Fibroblast of skin of abdomen (primary cell): ENCODE results near the gene DDX4.
"Not testable (repeated sequence)": the region's sequence is repeated elsewhere in the genome, so short reads cannot be mapped to it uniquely, and the experiment has no call there.

Experiments
- DNase-seq: peaks from one replicate; pipeline ENCODE4 v3.0.0-alpha.2; 2013

DDX4 gene

GRCh38 chr5:55724281-55724680, 13.6 kb upstream of the DDX4 start:
- peak; percentile 2 for DNase-seq

- DNase-seq, result no peak
These were observed 6.0 kb upstream of the DDX4 start for GRCh38 chr5:55731848-55732247.

- no peak for DNase-seq
These were observed 5.3 kb upstream of the DDX4 start for GRCh38 chr5:55732585-55732984.

- DNase-seq, result no peak
These were observed 3.2 kb upstream of the DDX4 start for GRCh38 chr5:55734658-55735057.

GRCh38 chr5:55742778-55743177, 4.9 kb downstream of the DDX4 start:
- no peak for DNase-seq

GRCh38 chr5:55747778-55748318, 10.0 kb downstream of the DDX4 start:
- no peak for DNase-seq

GRCh38 chr5:55749387-55749786, 11.5 kb downstream of the DDX4 start:
- DNase-seq, result no peak

- DNase-seq, result no peak
These were observed 12.2 kb downstream of the DDX4 start for GRCh38 chr5:55750063-55750462.

- no peak for DNase-seq
These were observed 12.6 kb downstream of the DDX4 start for GRCh38 chr5:55750499-55750898.

- DNase-seq, result no peak
These were observed 20.4 kb downstream of the DDX4 start for GRCh38 chr5:55758231-55758630.

- DNase-seq, result no peak
These were observed 20.9 kb downstream of the DDX4 start for GRCh38 chr5:55758714-55759113.

- DNase-seq, result not testable (repeated sequence)
These were observed 23.9 kb downstream of the DDX4 start for GRCh38 chr5:55761721-55762120.

GRCh38 chr5:55763746-55764420, 26.0 kb downstream of the DDX4 start:
- DNase-seq, result no peak

- no peak for DNase-seq
These were observed 30.4 kb downstream of the DDX4 start for GRCh38 chr5:55768279-55768678.

- DNase-seq, result no peak
These were observed 33.4 kb downstream of the DDX4 start for GRCh38 chr5:55771175-55771655.

GRCh38 chr5:55773057-55773456, 35.2 kb downstream of the DDX4 start:
- DNase-seq, result no peak

GRCh38 chr5:55777332-55777731, 39.5 kb downstream of the DDX4 start:
- no peak for DNase-seq

GRCh38 chr5:55800924-55801323, 63.1 kb downstream of the DDX4 start:
- DNase-seq, result no peak

- not testable (repeated sequence) for DNase-seq
These were observed 71.0 kb downstream of the DDX4 start for GRCh38 chr5:55808814-55809213.

GRCh38 chr5:55815939-55816338, 78.1 kb downstream of the DDX4 start:
- DNase-seq, result peak; percentile 22

GRCh38 chr5:55816342-55816741, 78.5 kb downstream of the DDX4 start:
- peak; percentile 94 for DNase-seq

- DNase-seq, result peak; percentile 12
These were observed 79.2 kb downstream of the DDX4 start for GRCh38 chr5:55817030-55817429.

GRCh38 chr5:55820488-55820887, 82.6 kb downstream of the DDX4 start:
- DNase-seq, result peak; percentile 55

- peak; percentile 8 for DNase-seq
These were observed 84.1 kb downstream of the DDX4 start for GRCh38 chr5:55821731-55822512.
